HL-60 (cell line): ENCODE results near the gene C9orf153.

Experiments
- POLR2AphosphoS5 ChIP-seq: IDR thresholded peaks from 2 replicates; pipeline ENCODE4 v1.6.1; 2012; ENCODE audit warnings: low read depth
- TF ChIP-seq, protein P1 (sequence below): IDR thresholded peaks from one replicate; pipeline ENCODE4 v1.5.1; 2011; ENCODE audit warnings: low read length, control low read depth, inconsistent platforms; ENCODE audit not compliant: insufficient read depth
- TF ChIP-seq, protein P2 (sequence below): IDR thresholded peaks from 2 replicates; pipeline ENCODE4 v1.6.1; 2012; ENCODE audit warnings: low read depth; ENCODE audit not compliant: insufficient replicate concordance

DNA sequence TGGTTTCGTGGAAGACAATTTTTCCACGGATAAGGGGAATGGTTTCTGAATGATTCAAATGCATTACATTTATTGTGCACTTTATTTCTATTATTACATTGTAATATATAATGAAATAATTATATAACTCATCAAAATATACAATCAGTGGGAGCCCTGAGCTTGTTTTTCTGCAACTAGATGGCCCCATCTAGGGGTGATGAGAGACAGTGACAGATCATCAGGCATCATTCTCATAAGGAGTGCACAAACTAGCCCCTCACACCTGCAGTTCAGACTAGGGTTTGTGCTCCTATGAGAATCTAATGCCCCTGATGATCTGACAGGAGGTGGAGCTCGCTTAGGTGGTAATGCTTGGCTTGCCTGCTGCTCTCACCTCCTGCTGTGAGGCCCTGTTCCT lies 16.5 kb upstream of the C9orf153 start:
- TF ChIP-seq, protein P1, sequence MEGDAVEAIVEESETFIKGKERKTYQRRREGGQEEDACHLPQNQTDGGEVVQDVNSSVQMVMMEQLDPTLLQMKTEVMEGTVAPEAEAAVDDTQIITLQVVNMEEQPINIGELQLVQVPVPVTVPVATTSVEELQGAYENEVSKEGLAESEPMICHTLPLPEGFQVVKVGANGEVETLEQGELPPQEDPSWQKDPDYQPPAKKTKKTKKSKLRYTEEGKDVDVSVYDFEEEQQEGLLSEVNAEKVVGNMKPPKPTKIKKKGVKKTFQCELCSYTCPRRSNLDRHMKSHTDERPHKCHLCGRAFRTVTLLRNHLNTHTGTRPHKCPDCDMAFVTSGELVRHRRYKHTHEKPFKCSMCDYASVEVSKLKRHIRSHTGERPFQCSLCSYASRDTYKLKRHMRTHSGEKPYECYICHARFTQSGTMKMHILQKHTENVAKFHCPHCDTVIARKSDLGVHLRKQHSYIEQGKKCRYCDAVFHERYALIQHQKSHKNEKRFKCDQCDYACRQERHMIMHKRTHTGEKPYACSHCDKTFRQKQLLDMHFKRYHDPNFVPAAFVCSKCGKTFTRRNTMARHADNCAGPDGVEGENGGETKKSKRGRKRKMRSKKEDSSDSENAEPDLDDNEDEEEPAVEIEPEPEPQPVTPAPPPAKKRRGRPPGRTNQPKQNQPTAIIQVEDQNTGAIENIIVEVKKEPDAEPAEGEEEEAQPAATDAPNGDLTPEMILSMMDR: no peak
- TF ChIP-seq, protein P2, sequence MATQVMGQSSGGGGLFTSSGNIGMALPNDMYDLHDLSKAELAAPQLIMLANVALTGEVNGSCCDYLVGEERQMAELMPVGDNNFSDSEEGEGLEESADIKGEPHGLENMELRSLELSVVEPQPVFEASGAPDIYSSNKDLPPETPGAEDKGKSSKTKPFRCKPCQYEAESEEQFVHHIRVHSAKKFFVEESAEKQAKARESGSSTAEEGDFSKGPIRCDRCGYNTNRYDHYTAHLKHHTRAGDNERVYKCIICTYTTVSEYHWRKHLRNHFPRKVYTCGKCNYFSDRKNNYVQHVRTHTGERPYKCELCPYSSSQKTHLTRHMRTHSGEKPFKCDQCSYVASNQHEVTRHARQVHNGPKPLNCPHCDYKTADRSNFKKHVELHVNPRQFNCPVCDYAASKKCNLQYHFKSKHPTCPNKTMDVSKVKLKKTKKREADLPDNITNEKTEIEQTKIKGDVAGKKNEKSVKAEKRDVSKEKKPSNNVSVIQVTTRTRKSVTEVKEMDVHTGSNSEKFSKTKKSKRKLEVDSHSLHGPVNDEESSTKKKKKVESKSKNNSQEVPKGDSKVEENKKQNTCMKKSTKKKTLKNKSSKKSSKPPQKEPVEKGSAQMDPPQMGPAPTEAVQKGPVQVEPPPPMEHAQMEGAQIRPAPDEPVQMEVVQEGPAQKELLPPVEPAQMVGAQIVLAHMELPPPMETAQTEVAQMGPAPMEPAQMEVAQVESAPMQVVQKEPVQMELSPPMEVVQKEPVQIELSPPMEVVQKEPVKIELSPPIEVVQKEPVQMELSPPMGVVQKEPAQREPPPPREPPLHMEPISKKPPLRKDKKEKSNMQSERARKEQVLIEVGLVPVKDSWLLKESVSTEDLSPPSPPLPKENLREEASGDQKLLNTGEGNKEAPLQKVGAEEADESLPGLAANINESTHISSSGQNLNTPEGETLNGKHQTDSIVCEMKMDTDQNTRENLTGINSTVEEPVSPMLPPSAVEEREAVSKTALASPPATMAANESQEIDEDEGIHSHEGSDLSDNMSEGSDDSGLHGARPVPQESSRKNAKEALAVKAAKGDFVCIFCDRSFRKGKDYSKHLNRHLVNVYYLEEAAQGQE: no peak
- no peak for TF ChIP-seq POLR2AphosphoS5
